Pancreas (tissue), 10 donors: ENCODE measurements around the gene NMT2. TPM values are rescaled to one million over a fixed set of nuclear protein-coding genes. Genes with fewer than 3 reads are reported as not detected.

Experiments
- ATAC-seq, 4 donors: fragments of 200-7000 bp; cut with Tn5 transposase; one replicate each; pipeline versions ENCODE4 v1.8.0 to v1.9.1; 2020; ENCODE audit warnings: mild to moderate bottlenecking in 4 of 4, moderate library complexity in 4 of 4
- DNase-seq, 6 donors: peaks; one replicate each; pipeline ENCODE4 v3.0.0-alpha.2; 2020
- FAIRE-seq: peaks from 2 replicates; lab custom pipeline; 2012; peaks lifted over from hg19 to GRCh38; lab: Jason Lieb, UNC
- H3K27ac ChIP-seq, 4 donors: fragments of 200-600 bp; sonication (generic); 1 replicate in 3 of 4; 2 replicates in 1 of 4; pipeline versions ENCODE4 v1.5.0 to v1.8.0; 2020
- H3K27me3 ChIP-seq, 4 donors: fragments of 200-600 bp; one replicate each; pipeline ENCODE4 v1.8.0; 2021
- H3K36me3 ChIP-seq, 3 donors: fragments of 200-600 bp; sonication (generic) in 1 of 3; one replicate each; pipeline versions ENCODE4 v1.5.0 to v1.8.0; 2020 to 2021
- H3K4me1 ChIP-seq, 3 donors: fragments of 200-600 bp; one replicate each; pipeline ENCODE4 v1.8.0; 2021
- H3K4me3 ChIP-seq, 4 donors: fragments of 200-600 bp; sonication (generic) in 2 of 4; one replicate each; pipeline versions ENCODE4 v1.5.0 to v1.8.0; 2020 to 2021
- H3K9me3 ChIP-seq, 4 donors: fragments of 200-600 bp; one replicate each; pipeline ENCODE4 v1.8.0; 2021
- CTCF ChIP-seq, 4 donors: fragments of 200-600 bp; sonication (generic) in 3 of 4; IDR thresholded peaks; one replicate each; pipeline versions ENCODE4 v1.5.0 to v1.8.0; 2021; ENCODE audit warnings: antibody characterized with exemption in 4 of 4
- WGBS, 2 donors: extraction: QIAGEN DNeasy Blood & Tissue Kit; methylation state at CpG; one replicate each; pipeline ENCODE4 v1.1.7; 2013; 5-methylcytosine and 5-hydroxymethylcytosine counted together
- intact Hi-C, 3 donors: fragments of 100-400 bp; cut with DNase I; formaldehyde crosslinking; loops; one replicate each; pipeline versions ENCODE4 v1.11.1 to v1.14.2; 2022
- polyA plus RNA-seq, 2 donors: library from polyadenylated mRNA; stranded (reverse); fragments of 200-250 nt; gene quantifications; one replicate each; pipeline ENCODE4 v1.2.3, GENCODE V29; 2013
- total RNA-seq, 6 donors: library from RNA; stranded (reverse); fragmentation: NEBNext Ultra II Directional in 4 of 6; extraction: Animal tissue kit (Norgen Biotek cat#: 25700) in 4 of 6; gene quantifications; one replicate each; pipeline versions ENCODE4 v1.2.1 to v1.2.4, GENCODE V29; 2021 to 2023
- donor health status: healthy with polysubstance abuse.
- donor health status: DM: no; HTN: no; CAD: no; lungs with moderate emphysema.
- donor health status: DM: no; HTN: no; CAD: no.
- donor health status: control.
- donor health status: control.
- donor health status: Bipolar disorder and iron deficiency.
- donor health status: DM: yes; HTN: yes; CAD: no.
- donor health status: DM: no; HTN: no; CAD: no.
- donor health status: DM: no; HTN: no; CAD: no.
- donor health status: DM: yes; HTN: yes; CAD: no.

Gene NMT2
- total and polyA plus RNA-seq, 8 donors = 4.7 to 13.9 (median 6.5) TPM

GRCh38 chr10:15144788-15145187, 23.7 kb downstream of the NMT2 start:
- WGBS, 2 donors = 86 to 96% methylated on average over 4 of the region's 4 CpGs
- DNase-seq = no peak
- no peaks in the 10 kb centered on the region for H3K27me3 ChIP-seq
- FAIRE-seq = no peak
- no peaks in the 10 kb centered on the region for H3K36me3 ChIP-seq
- no peaks in the 10 kb centered on the region for H3K9me3 ChIP-seq
- no peak for ATAC-seq
- H3K4me3 ChIP-seq = no peak overlapping the region
- H3K27ac ChIP-seq = no peak overlapping the region
- TF ChIP-seq CTCF (IDR thresholded peaks at IDR 0.05) = no peak
- peaks cover 0 to 4% (median 0%) of the 10 kb centered on the region in 3 donors for H3K4me1 ChIP-seq
- intact Hi-C loops = no loop called here

GRCh38 chr10:15141136-15142054, 27.1 kb downstream of the NMT2 start:
- FAIRE-seq = no peak
- no peak for TF ChIP-seq CTCF (IDR thresholded peaks at IDR 0.05)
- no peaks in the 10 kb centered on the region for H3K27me3 ChIP-seq

GRCh38 chr10:15140698-15141097, 27.8 kb downstream of the NMT2 start:
- ATAC-seq (no peak), DNase-seq (no peak), FAIRE-seq (no peak)
- Histone ChIP-seq H3K4me1 (peaks cover 0 to 4% (median 0%) of the 10 kb centered on the region in 3 donors), H3K27ac (no peak overlapping the region), H3K36me3 (no peaks in the 10 kb centered on the region), H3K4me3 (no peak overlapping the region), H3K27me3 (no peaks in the 10 kb centered on the region), H3K9me3 (no peaks in the 10 kb centered on the region)
- 89 to 93% methylated on average over 7 of the region's 7 CpGs for WGBS, 2 donors
- no peak for TF ChIP-seq CTCF (IDR thresholded peaks at IDR 0.05)
- intact Hi-C loops = no loop called here

More at GRCh38 chr10:15141136-15142054, 27.1 kb downstream of the NMT2 start:
- no peak overlapping the region for H3K4me3 ChIP-seq
- H3K4me1 ChIP-seq = peaks cover 0 to 4% (median 0%) of the 10 kb centered on the region in 3 donors
- no peak for DNase-seq
- no peak overlapping the region for H3K27ac ChIP-seq
- intact Hi-C loops = no loop called here
- no peaks in the 10 kb centered on the region for H3K36me3 ChIP-seq
- WGBS, 2 donors = 64 to 66% methylated on average over 16 of the region's 16 CpGs
- no peaks in the 10 kb centered on the region for H3K9me3 ChIP-seq
- no peak for ATAC-seq

GRCh38 chr10:15137636-15138035, 30.9 kb downstream of the NMT2 start:
- no peak for FAIRE-seq
- intact Hi-C loops = no loop called here
- no peak for DNase-seq
- 100% methylated on average over 1 of the region's 1 CpG for WGBS, 2 donors
- TF ChIP-seq CTCF (IDR thresholded peaks at IDR 0.05) = no peak
- Histone ChIP-seq H3K27ac (no peak overlapping the region), H3K9me3 (no peaks in the 10 kb centered on the region), H3K4me3 (no peak overlapping the region), H3K4me1 (peaks cover 0 to 4% (median 0%) of the 10 kb centered on the region in 3 donors), H3K27me3 (no peaks in the 10 kb centered on the region), H3K36me3 (peaks cover 0 to 20% (median 8%) of the 10 kb centered on the region in 3 donors)
- ATAC-seq = no peak

- Histone ChIP-seq H3K27ac (no peak overlapping the region), H3K9me3 (no peaks in the 10 kb centered on the region), H3K4me3 (no peak overlapping the region), H3K36me3 (peaks cover 0 to 20% (median 13%) of the 10 kb centered on the region in 3 donors), H3K4me1 (no peaks in the 10 kb centered on the region), H3K27me3 (no peaks in the 10 kb centered on the region)
- no peak for DNase-seq
- FAIRE-seq = no peak
- ATAC-seq = no peak
- WGBS, 2 donors = 73 to 88% methylated on average over 4 of the region's 4 CpGs
- intact Hi-C loops = no loop called here
- no peak for TF ChIP-seq CTCF (IDR thresholded peaks at IDR 0.05)
Observed at GRCh38 chr10:15137036-15137359, 31.5 kb downstream of the NMT2 start.
